ENCODE results near the gene EFEMP2. TPM values are rescaled to one million over a fixed set of nuclear protein-coding genes. Genes with fewer than 3 reads are reported as not detected.
A peak's percentile ranks its signal among the peaks of the same experiment; 100 is the strongest.

Gene EFEMP2
- total and polyA plus RNA-seq, 2 donors (not counting 1 experiment from before 2014, with no cell fraction given), result 9.5 to 14.7 TPM

GRCh38 chr11:65871811-65872548 lies 620 bp downstream of the EFEMP2 start:
- Histone ChIP-seq H3K27me3 (replicated peaks in 1 of 4; ENCODE audit: control extremely low read depth in 1 of 4, control insufficient read depth in 3 of 4, insufficient read depth in 4 of 4, low read length in 3 of 4) (no peaks in the 10 kb centered on the region), H3K36me3 (replicated peaks in 1 of 2; ENCODE audit: control extremely low read depth in 1 of 2, control insufficient read depth in 1 of 2, extremely low read depth in 1 of 2, insufficient read depth in 2 of 2, low read length in 1 of 2) (peaks cover 0 to 2% of the 10 kb centered on the region in 2 experiments), H2AFZ (ENCODE audit: insufficient read depth, low read depth, low read length, poor library complexity, severe bottlenecking) (no peak overlapping the region), H4K20me1 (ENCODE audit: control insufficient read depth, insufficient read depth, low read length, poor library complexity, severe bottlenecking) (no peaks in the 10 kb centered on the region), H3K4me3 (ENCODE audit: control extremely low read depth in 1 of 5, extremely low read depth in 1 of 5, insufficient read depth in 1 of 5, low read depth in 2 of 5, low read length in 4 of 5) (no peak overlapping the region), H3K9me3 (ENCODE audit: control extremely low read depth in 1 of 3, control insufficient read depth in 2 of 3, insufficient read depth in 1 of 3, low read length in 2 of 3) (no peaks in the 10 kb centered on the region), H3K4me2 (replicated peaks; ENCODE audit: low read depth, low read length, poor library complexity, severe bottlenecking) (peak overlapping the region; percentile 91), H3K79me2 (ENCODE audit: control insufficient read depth, insufficient read depth, low read length) (no peaks in the 10 kb centered on the region), H3K4me1 (ENCODE audit: control insufficient read depth in 2 of 2, insufficient read depth in 2 of 2, low read length in 2 of 2) (peaks cover 10 to 29% of the 10 kb centered on the region in 2 donors), H3K27ac (ENCODE audit: low read length in 2 of 2) (no peak overlapping the region), H3K9ac (ENCODE audit: low read length) (no peak overlapping the region)
- Mint-ChIP-seq H3K27me3 (peaks cover 5% of the 10 kb centered on the region), H3K27ac (no peak overlapping the region), H3K9me3 (ENCODE audit: insufficient read depth) (no peaks in the 10 kb centered on the region), H3K4me3 (peak overlapping the region; percentile 49), H3K4me1 (peaks cover 29% of the 10 kb centered on the region)
- 88% methylated on average over 26 of the region's 26 CpGs for WGBS (ENCODE audit: insufficient coverage)
- no peak for DNase-seq
- CTCF ChIA-PET, result interaction anchor here (6.7 to 7.0 kb wide), 2 partner anchors 12 to 16 kb away, joined by 65 to 71 read pairs; partner anchors contain the start of genes CCDC85B, CFL1, FIBP and MUS81
- TF ChIP-seq EZH2 (IDR thresholded peaks at IDR 0.05; ENCODE audit: borderline replicate concordance, insufficient read depth, low read depth, low read length, poor library complexity, severe bottlenecking) (no peak), CTCF (IDR thresholded peaks at IDR 0.05) (no peak)
- ATAC-seq (ENCODE audit: low read depth), result no peak
- intact Hi-C loops (cut with micrococcal nuclease), result loop anchor here (2.0 to 5.0 kb wide), 3 partner anchors 13 to 180 kb away; partner anchors contain the start of genes CFL1, FIBP and SF3B2
- POLR2A ChIA-PET, result interaction anchor here (2.3 to 3.6 kb wide), 2 partner anchors 11 to 16 kb away, joined by 20 to 24 read pairs; partner anchors contain the start of genes FIBP and MUS81

Measured in B cell (primary cell).